AG04449 (cell line): ENCODE results near the gene PEX5L.

Experiments
- CTCF ChIA-PET: fragments of 350-600 bp; formaldehyde crosslinking; extraction: SDS; loops from one replicate; lab custom pipeline; 2021; ENCODE audit warnings: antibody characterized with exemption; lab: Yijun Ruan, JAX
- POLR2A ChIA-PET: fragments of 400-600, 350-600 bp; formaldehyde crosslinking; extraction: SDS; loops from one replicate; lab custom pipeline; 2020; ENCODE audit warnings: antibody characterized with exemption, inconsistent platforms; lab: Yijun Ruan, JAX
- DNase-seq: peaks from one replicate; pipeline ENCODE4 v3.0.0-alpha.2; 2010; ENCODE audit warnings: low read depth, low spot score
- H3K4me3 ChIP-seq: 2 replicates; pipeline ENCODE4 v1.5.1; 2011; ENCODE audit warnings: low read depth, mild to moderate bottlenecking, control low read depth, low read length
- TF ChIP-seq, protein P1 (sequence below): IDR thresholded peaks from one replicate; pipeline ENCODE4 v1.5.1; 2011; ENCODE audit warnings: mild to moderate bottlenecking, moderate library complexity, low read length, control low read depth, inconsistent platforms; ENCODE audit not compliant: insufficient read depth; ENCODE audit errors: missing control alignments

The PEX5L gene

DNA sequence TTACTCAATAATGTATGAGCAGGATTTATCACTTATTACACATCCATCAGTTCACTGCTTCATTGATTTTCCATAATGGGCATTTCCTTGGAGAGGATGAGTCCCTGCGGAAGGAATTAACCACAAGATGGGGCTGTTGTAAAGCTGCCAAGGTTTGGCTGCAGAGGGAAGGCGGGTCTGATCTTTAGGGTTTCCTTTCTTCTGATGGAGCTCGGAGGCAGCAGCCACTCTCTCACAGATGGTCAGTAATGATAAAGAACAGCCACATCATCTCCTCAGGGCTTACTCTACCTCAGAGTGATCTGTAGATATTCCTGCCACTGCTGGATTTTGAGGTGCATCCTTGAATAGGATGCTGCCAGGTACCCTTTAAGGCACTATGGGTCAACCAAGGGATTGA, 268.7 kb downstream of the PEX5L start:
- no peak for DNase-seq
- ChIA-PET POLR2A (no interaction called here), CTCF (interaction anchor here (0.7 to 2.6 kb wide), 25 partner anchors 8 to 843 kb away, joined by 3 to 24 read pairs (median 5); no protein-coding TSS in a partner anchor)
- no peak overlapping the region for H3K4me3 ChIP-seq
- TF ChIP-seq, protein P1, sequence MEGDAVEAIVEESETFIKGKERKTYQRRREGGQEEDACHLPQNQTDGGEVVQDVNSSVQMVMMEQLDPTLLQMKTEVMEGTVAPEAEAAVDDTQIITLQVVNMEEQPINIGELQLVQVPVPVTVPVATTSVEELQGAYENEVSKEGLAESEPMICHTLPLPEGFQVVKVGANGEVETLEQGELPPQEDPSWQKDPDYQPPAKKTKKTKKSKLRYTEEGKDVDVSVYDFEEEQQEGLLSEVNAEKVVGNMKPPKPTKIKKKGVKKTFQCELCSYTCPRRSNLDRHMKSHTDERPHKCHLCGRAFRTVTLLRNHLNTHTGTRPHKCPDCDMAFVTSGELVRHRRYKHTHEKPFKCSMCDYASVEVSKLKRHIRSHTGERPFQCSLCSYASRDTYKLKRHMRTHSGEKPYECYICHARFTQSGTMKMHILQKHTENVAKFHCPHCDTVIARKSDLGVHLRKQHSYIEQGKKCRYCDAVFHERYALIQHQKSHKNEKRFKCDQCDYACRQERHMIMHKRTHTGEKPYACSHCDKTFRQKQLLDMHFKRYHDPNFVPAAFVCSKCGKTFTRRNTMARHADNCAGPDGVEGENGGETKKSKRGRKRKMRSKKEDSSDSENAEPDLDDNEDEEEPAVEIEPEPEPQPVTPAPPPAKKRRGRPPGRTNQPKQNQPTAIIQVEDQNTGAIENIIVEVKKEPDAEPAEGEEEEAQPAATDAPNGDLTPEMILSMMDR, result peak; percentile 68

DNA sequence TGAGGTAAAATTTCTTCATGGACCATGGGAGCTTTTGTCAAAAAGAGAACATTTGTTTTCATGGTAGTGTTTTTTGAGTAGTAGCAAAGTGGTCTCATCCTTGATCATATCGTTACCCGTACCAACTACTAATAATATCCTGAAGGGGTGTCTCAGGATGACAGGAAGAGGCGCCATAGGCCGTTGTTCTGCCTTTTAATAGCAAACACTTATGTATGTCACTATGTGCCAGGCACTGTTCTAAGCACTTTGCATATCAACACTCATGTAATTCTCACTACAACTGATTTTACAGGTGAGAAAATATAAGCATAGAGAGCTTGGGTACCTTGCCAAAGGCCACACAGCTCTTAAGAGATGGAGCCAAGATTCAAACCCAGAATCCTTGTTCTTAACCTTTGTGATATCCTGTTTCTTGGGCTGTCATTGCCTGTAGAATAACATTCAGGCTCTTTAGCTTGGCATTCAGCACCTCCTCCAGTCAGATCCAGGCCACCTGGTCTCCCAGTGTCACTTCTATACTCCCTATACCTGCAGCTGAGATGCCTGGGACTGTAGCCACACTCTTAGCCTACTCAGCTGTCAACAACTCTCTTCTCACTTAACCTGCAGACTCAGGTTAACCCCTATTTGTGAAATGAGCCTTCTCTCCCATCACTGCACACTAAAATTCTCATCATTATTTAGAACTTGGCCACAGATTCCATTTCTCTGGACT, 270.2 kb downstream of the PEX5L start:
- CTCF ChIA-PET, result interaction anchor here (0.8 to 2.6 kb wide), 12 partner anchors 8 to 842 kb away, joined by 3 to 24 read pairs (median 7); no protein-coding TSS in a partner anchor
- TF ChIP-seq, protein P1, result no peak
- no peak for DNase-seq
- H3K4me3 ChIP-seq, result no peak overlapping the region
- POLR2A ChIA-PET, result no interaction called here

DNA sequence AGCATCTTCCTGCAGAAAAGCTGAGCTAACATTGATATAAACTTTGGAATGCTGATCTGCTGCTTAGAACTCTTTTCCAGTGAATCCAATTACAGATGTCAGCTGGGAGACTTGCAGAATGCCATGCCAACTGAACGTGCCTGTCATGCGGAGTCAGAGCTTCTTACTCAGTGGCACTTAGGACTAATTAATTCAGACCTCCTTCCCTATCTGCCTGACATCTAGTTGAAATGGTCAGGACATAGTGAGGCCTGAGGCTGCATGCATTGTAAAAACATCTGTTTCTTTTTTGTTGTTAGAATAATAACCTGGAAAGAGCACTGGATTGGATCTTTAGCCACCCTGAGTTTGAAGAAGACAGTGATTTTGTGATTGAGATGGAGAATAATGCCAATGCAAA, 271.3 kb downstream of the PEX5L start:
- no peak overlapping the region for H3K4me3 ChIP-seq
- TF ChIP-seq, protein P1, result no peak
- no peak for DNase-seq
- POLR2A ChIA-PET, result no interaction called here
- CTCF ChIA-PET, result interaction anchor here (1.6 to 2.2 kb wide), 3 partner anchors 15 to 830 kb away, joined by 4 to 10 read pairs (median 7); no protein-coding TSS in a partner anchor

DNA sequence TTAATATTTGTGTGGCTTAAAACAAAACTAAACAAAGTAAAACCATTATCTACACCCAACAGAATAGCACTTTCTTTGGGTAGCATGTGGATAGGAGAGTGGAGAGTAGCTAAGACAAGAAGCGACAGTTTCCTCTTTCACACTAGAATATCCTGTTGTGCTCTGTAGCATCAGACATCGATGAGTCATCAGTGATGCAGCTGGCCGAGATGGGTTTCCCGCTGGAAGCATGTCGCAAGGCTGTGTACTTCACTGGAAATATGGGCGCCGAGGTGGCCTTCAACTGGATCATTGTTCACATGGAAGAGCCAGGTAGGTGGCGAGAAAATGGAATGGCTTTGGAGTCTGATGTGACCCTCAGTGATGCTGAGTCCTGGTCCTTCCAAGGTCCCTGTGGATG, 275.8 kb downstream of the PEX5L start:
- ChIA-PET POLR2A (no interaction called here), CTCF (interaction anchor here (1.5 to 2.5 kb wide), 3 partner anchors 7 to 834 kb away, joined by 3 to 15 read pairs (median 5); no protein-coding TSS in a partner anchor)
- TF ChIP-seq, protein P1, result no peak
- H3K4me3 ChIP-seq, result no peak overlapping the region
- no peak for DNase-seq

DNA sequence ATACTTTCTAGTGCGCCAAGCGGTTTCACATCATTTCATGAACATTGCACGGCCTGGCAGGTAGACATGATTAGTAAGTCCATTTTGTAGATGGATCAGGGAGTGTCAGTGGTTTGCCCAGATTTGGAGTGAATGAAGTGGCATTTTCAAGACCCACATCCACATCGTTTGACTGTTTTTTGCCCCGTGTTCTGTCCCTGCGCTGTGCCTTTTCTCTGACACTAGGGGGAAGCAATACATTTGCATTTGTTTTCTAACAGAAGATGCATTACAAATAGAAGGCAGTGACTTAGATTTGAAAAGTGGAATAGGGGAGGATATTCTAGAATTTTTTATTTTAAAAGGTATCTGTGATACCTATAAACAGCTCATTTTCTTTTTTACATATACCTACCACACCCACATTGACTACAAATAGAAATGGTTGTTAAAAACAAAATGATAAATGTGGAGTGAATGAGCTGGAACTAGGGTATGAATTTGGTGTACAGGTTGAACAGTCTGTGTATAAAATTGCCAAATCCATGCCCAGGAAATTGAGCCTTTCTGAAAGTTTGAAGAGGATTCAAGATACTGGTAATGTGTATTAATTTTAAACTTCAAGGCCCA, 285.9 kb downstream of the PEX5L start:
- ChIA-PET CTCF (interaction anchor here (0.8 to 2.4 kb wide), 18 partner anchors 10 to 859 kb away, joined by 3 to 15 read pairs (median 5); no protein-coding TSS in a partner anchor), POLR2A (no interaction called here)
- no peak for DNase-seq
- TF ChIP-seq, protein P1, result peak; percentile 64
- no peak overlapping the region for H3K4me3 ChIP-seq

DNA sequence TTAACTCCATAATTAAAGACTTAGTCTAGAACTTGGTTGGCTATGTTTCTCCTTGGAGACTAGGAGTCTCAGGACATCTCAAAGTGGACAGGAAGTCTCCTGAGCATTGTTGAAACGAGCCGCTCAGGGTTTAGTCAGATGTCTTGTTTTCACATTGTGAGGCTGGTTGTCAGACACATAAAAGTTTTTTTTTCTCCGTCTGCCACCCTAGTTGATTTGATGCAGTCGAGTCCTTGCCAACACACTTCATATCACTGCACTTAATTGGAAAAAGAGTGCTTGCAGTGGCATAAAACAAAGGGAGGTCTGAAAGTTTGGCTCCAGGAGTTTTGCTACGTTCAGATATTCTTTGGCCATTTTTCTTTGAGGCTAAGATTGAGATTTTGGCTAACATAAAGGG, 291.0 kb downstream of the PEX5L start:
- TF ChIP-seq, protein P1, result no peak
- CTCF ChIA-PET, result no interaction called here
- POLR2A ChIA-PET, result no interaction called here
- DNase-seq, result no peak
- H3K4me3 ChIP-seq, result no peak overlapping the region
